ENCODE results near the gene CLDN22.

The CLDN22 gene

GRCh38 chr4:183362916-183363542 lies 43.0 kb upstream of the CLDN22 start:
- TF ChIP-seq SNAI2 (CRISPR knock-in tag; IDR thresholded peaks at IDR 0.05) (no peak), GLIS3 (CRISPR knock-in tag; IDR thresholded peaks at IDR 0.05) (no peak), BACH2 (CRISPR knock-in tag; IDR thresholded peaks at IDR 0.05; ENCODE audit: borderline replicate concordance) (no peak), ESRRG (CRISPR knock-in tag; IDR thresholded peaks at IDR 0.05) (no peak), ZNF70 (CRISPR knock-in tag; IDR thresholded peaks at IDR 0.05) (no peak), PPARA (CRISPR knock-in tag; IDR thresholded peaks at IDR 0.05; ENCODE audit: borderline replicate concordance) (no peak), ARNTL (CRISPR knock-in tag; IDR thresholded peaks at IDR 0.05; ENCODE audit: borderline replicate concordance, low read depth) (no peak), TOX (CRISPR knock-in tag; IDR thresholded peaks at IDR 0.05; ENCODE audit: borderline replicate concordance) (no peak), RARB (CRISPR knock-in tag; IDR thresholded peaks at IDR 0.05) (no peak), ZFP3 (CRISPR knock-in tag; IDR thresholded peaks at IDR 0.05) (no peak), ISL1 (CRISPR knock-in tag; IDR thresholded peaks at IDR 0.05) (no peak), TCF4 (CRISPR knock-in tag; IDR thresholded peaks at IDR 0.05; ENCODE audit: borderline replicate concordance) (no peak), ZC3H10 (CRISPR knock-in tag; IDR thresholded peaks at IDR 0.05) (no peak)
- TF ChIP-seq, protein P1, sequence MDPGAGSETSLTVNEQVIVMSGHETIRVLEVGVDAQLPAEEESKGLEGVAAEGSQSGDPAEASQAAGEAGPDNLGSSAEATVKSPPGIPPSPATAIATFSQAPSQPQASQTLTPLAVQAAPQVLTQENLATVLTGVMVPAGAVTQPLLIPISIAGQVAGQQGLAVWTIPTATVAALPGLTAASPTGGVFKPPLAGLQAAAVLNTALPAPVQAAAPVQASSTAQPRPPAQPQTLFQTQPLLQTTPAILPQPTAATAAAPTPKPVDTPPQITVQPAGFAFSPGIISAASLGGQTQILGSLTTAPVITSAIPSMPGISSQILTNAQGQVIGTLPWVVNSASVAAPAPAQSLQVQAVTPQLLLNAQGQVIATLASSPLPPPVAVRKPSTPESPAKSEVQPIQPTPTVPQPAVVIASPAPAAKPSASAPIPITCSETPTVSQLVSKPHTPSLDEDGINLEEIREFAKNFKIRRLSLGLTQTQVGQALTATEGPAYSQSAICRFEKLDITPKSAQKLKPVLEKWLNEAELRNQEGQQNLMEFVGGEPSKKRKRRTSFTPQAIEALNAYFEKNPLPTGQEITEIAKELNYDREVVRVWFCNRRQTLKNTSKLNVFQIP (CRISPR knock-in tag; IDR thresholded peaks at IDR 0.05; ENCODE audit: borderline replicate concordance, low read depth), result no peak
- TF ChIP-seq, protein P2, sequence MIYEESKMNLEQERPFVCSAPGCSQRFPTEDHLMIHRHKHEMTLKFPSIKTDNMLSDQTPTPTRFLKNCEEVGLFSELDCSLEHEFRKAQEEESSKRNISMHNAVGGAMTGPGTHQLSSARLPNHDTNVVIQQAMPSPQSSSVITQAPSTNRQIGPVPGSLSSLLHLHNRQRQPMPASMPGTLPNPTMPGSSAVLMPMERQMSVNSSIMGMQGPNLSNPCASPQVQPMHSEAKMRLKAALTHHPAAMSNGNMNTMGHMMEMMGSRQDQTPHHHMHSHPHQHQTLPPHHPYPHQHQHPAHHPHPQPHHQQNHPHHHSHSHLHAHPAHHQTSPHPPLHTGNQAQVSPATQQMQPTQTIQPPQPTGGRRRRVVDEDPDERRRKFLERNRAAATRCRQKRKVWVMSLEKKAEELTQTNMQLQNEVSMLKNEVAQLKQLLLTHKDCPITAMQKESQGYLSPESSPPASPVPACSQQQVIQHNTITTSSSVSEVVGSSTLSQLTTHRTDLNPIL (CRISPR knock-in tag; IDR thresholded peaks at IDR 0.05; ENCODE audit: low read depth), result no peak
- TF ChIP-seq, protein P3, sequence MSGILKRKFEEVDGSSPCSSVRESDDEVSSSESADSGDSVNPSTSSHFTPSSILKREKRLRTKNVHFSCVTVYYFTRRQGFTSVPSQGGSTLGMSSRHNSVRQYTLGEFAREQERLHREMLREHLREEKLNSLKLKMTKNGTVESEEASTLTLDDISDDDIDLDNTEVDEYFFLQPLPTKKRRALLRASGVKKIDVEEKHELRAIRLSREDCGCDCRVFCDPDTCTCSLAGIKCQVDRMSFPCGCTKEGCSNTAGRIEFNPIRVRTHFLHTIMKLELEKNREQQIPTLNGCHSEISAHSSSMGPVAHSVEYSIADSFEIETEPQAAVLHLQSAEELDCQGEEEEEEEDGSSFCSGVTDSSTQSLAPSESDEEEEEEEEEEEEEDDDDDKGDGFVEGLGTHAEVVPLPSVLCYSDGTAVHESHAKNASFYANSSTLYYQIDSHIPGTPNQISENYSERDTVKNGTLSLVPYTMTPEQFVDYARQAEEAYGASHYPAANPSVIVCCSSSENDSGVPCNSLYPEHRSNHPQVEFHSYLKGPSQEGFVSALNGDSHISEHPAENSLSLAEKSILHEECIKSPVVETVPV (CRISPR knock-in tag; IDR thresholded peaks at IDR 0.05), result no peak
- ATAC-seq, result 0 out of 3 replicates have a peak, but pooled peaks have one; percentile 22

DNA sequence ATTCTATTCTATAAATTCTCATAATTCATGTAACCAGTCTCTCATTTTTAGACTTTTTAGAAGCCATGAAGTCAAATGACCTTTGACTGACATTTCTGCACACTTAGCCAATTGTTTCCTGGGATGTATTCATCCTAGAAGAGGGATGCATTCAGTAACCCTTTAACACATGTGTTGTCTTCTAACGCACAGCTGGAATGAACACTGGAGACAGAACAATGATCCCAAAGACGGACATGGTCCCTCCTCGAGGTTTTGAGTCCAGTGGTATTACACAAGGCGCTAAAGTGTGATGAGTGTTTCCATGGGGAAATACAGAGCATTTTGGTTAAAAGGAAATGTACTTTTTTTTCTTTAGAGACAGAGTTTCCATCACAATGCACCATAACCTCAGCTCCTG lies 42.0 kb upstream of the CLDN22 start:
- no peak for TF ChIP-seq GLIS3 (CRISPR knock-in tag; IDR thresholded peaks at IDR 0.05)
- TF ChIP-seq, protein P1 (CRISPR knock-in tag; IDR thresholded peaks at IDR 0.05; ENCODE audit: borderline replicate concordance, low read depth), result no peak
- TF ChIP-seq ZFP3 (CRISPR knock-in tag; IDR thresholded peaks at IDR 0.05), result no peak
- TF ChIP-seq, protein P3 (CRISPR knock-in tag; IDR thresholded peaks at IDR 0.05), result no peak
- no peak for TF ChIP-seq ZFP30 (CRISPR knock-in tag; IDR thresholded peaks at IDR 0.05)
- TF ChIP-seq, protein P2 (CRISPR knock-in tag; IDR thresholded peaks at IDR 0.05; ENCODE audit: low read depth), result no peak
- no peak for TF ChIP-seq ZNF8 (CRISPR knock-in tag; IDR thresholded peaks at IDR 0.05)
- no peak for TF ChIP-seq BACH2 (CRISPR knock-in tag; IDR thresholded peaks at IDR 0.05; ENCODE audit: borderline replicate concordance)
- no peak for TF ChIP-seq CSDC2 (CRISPR knock-in tag; IDR thresholded peaks at IDR 0.05)
- no peak for TF ChIP-seq ARNTL (CRISPR knock-in tag; IDR thresholded peaks at IDR 0.05; ENCODE audit: borderline replicate concordance, low read depth)
- TF ChIP-seq ZC3H10 (CRISPR knock-in tag; IDR thresholded peaks at IDR 0.05), result no peak
- TF ChIP-seq, protein P4, sequence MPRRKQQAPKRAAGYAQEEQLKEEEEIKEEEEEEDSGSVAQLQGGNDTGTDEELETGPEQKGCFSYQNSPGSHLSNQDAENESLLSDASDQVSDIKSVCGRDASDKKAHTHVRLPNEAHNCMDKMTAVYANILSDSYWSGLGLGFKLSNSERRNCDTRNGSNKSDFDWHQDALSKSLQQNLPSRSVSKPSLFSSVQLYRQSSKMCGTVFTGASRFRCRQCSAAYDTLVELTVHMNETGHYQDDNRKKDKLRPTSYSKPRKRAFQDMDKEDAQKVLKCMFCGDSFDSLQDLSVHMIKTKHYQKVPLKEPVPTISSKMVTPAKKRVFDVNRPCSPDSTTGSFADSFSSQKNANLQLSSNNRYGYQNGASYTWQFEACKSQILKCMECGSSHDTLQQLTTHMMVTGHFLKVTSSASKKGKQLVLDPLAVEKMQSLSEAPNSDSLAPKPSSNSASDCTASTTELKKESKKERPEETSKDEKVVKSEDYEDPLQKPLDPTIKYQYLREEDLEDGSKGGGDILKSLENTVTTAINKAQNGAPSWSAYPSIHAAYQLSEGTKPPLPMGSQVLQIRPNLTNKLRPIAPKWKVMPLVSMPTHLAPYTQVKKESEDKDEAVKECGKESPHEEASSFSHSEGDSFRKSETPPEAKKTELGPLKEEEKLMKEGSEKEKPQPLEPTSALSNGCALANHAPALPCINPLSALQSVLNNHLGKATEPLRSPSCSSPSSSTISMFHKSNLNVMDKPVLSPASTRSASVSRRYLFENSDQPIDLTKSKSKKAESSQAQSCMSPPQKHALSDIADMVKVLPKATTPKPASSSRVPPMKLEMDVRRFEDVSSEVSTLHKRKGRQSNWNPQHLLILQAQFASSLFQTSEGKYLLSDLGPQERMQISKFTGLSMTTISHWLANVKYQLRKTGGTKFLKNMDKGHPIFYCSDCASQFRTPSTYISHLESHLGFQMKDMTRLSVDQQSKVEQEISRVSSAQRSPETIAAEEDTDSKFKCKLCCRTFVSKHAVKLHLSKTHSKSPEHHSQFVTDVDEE (CRISPR knock-in tag; IDR thresholded peaks at IDR 0.05), result no peak
- no peak for TF ChIP-seq ISL1 (CRISPR knock-in tag; IDR thresholded peaks at IDR 0.05)
- no peak for TF ChIP-seq TCF4 (CRISPR knock-in tag; IDR thresholded peaks at IDR 0.05; ENCODE audit: borderline replicate concordance)
- no peak for TF ChIP-seq OSR1 (CRISPR knock-in tag; IDR thresholded peaks at IDR 0.05)
- TF ChIP-seq ZNF70 (CRISPR knock-in tag; IDR thresholded peaks at IDR 0.05), result no peak
- TF ChIP-seq PATZ1 (CRISPR knock-in tag; IDR thresholded peaks at IDR 0.05; ENCODE audit: borderline replicate concordance), result no peak
- no peak for TF ChIP-seq TOX (CRISPR knock-in tag; IDR thresholded peaks at IDR 0.05; ENCODE audit: borderline replicate concordance)
- TF ChIP-seq SNAI2 (CRISPR knock-in tag; IDR thresholded peaks at IDR 0.05), result no peak
- TF ChIP-seq ESRRG (CRISPR knock-in tag; IDR thresholded peaks at IDR 0.05), result no peak
- ATAC-seq, result no peak
